ENCODE data around the gene PIF1.
"Not testable (repeated sequence)": the region's sequence is repeated elsewhere in the genome, so short reads cannot be mapped to it uniquely, and the experiment has no call there.

DNA sequence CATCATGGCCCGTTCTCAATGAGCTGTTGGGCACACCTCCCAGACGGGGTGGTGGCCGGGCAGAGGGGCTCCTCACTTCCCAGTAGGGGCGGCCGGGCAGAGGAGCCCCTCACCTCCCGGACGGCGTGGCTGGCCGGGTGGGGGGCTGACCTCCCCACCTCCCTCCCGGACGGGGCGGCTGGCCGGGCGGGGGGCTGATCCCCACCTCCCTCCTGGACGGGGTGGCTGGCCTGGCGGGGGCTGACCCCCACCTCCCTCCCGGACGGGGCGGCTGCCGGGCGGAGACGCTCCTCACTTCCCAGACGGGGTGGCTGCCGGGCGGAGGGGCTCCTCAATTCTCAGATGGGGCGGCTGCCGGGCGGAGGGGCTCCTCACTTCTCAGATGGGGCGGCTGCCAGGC lies 26.5 kb downstream of the PIF1 start:
- TF ChIP-seq, protein P1, sequence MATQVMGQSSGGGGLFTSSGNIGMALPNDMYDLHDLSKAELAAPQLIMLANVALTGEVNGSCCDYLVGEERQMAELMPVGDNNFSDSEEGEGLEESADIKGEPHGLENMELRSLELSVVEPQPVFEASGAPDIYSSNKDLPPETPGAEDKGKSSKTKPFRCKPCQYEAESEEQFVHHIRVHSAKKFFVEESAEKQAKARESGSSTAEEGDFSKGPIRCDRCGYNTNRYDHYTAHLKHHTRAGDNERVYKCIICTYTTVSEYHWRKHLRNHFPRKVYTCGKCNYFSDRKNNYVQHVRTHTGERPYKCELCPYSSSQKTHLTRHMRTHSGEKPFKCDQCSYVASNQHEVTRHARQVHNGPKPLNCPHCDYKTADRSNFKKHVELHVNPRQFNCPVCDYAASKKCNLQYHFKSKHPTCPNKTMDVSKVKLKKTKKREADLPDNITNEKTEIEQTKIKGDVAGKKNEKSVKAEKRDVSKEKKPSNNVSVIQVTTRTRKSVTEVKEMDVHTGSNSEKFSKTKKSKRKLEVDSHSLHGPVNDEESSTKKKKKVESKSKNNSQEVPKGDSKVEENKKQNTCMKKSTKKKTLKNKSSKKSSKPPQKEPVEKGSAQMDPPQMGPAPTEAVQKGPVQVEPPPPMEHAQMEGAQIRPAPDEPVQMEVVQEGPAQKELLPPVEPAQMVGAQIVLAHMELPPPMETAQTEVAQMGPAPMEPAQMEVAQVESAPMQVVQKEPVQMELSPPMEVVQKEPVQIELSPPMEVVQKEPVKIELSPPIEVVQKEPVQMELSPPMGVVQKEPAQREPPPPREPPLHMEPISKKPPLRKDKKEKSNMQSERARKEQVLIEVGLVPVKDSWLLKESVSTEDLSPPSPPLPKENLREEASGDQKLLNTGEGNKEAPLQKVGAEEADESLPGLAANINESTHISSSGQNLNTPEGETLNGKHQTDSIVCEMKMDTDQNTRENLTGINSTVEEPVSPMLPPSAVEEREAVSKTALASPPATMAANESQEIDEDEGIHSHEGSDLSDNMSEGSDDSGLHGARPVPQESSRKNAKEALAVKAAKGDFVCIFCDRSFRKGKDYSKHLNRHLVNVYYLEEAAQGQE (IDR thresholded peaks at IDR 0.05) = not testable (repeated sequence)
- TF ChIP-seq, protein P2, sequence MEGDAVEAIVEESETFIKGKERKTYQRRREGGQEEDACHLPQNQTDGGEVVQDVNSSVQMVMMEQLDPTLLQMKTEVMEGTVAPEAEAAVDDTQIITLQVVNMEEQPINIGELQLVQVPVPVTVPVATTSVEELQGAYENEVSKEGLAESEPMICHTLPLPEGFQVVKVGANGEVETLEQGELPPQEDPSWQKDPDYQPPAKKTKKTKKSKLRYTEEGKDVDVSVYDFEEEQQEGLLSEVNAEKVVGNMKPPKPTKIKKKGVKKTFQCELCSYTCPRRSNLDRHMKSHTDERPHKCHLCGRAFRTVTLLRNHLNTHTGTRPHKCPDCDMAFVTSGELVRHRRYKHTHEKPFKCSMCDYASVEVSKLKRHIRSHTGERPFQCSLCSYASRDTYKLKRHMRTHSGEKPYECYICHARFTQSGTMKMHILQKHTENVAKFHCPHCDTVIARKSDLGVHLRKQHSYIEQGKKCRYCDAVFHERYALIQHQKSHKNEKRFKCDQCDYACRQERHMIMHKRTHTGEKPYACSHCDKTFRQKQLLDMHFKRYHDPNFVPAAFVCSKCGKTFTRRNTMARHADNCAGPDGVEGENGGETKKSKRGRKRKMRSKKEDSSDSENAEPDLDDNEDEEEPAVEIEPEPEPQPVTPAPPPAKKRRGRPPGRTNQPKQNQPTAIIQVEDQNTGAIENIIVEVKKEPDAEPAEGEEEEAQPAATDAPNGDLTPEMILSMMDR (IDR thresholded peaks at IDR 0.05; ENCODE audit: low read depth, low read length, missing input control) = not testable (repeated sequence)
- not testable (repeated sequence) for TF ChIP-seq YY1 (IDR thresholded peaks at IDR 0.05); RXRA (IDR thresholded peaks at IDR 0.05); FOXA1 (IDR thresholded peaks at IDR 0.05); RAD21 (IDR thresholded peaks at IDR 0.05); SP1 (IDR thresholded peaks at IDR 0.05); HNF4G (IDR thresholded peaks at IDR 0.05); TAF1 (conservative IDR thresholded peaks at IDR 0.05); JUND (IDR thresholded peaks at IDR 0.05); EGR1 (IDR thresholded peaks at IDR 0.05; ENCODE audit: low read depth in 2 of 2)

Measured in liver (tissue), 3 donors.